DND-41 (cell line): Measurements from ENCODE around the gene NRF1.

Experiments used
- EZH2 ChIP-seq: IDR thresholded peaks from 3 replicates; pipeline ENCODE4 v1.6.1; 2012; ENCODE audit warnings: borderline replicate concordance, low read depth, mild to moderate bottlenecking, moderate library complexity, low read length, inconsistent platforms; ENCODE audit not compliant: severe bottlenecking
- TF ChIP-seq, protein P1 (sequence below): IDR thresholded peaks from 2 replicates; pipeline ENCODE4 v1.5.1; 2012; ENCODE audit warnings: borderline replicate concordance, low read length, moderate library complexity, mild to moderate bottlenecking; ENCODE audit not compliant: poor library complexity, severe bottlenecking; ENCODE audit errors: extremely low read depth

DNA sequence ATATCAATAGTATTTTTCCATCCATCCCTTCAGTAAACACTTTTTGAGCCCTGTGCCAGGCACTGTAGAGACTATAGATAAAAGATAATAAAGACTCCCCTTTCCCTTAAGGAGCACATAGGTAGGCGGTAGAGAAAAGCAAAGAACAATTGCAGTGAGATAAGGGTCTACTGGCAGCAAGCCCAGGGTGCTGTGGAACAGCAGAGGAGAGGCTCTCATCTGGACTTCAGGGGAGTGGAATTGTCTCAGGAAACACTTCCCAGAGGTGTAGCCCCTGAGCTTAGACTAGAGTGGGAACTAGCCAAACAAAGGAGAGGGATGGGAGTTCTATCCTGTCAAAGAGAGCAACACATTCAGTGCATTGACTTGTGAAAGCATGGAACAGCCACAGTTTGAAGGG, 102.0 kb downstream of the NRF1 start:
- TF ChIP-seq, protein P1, sequence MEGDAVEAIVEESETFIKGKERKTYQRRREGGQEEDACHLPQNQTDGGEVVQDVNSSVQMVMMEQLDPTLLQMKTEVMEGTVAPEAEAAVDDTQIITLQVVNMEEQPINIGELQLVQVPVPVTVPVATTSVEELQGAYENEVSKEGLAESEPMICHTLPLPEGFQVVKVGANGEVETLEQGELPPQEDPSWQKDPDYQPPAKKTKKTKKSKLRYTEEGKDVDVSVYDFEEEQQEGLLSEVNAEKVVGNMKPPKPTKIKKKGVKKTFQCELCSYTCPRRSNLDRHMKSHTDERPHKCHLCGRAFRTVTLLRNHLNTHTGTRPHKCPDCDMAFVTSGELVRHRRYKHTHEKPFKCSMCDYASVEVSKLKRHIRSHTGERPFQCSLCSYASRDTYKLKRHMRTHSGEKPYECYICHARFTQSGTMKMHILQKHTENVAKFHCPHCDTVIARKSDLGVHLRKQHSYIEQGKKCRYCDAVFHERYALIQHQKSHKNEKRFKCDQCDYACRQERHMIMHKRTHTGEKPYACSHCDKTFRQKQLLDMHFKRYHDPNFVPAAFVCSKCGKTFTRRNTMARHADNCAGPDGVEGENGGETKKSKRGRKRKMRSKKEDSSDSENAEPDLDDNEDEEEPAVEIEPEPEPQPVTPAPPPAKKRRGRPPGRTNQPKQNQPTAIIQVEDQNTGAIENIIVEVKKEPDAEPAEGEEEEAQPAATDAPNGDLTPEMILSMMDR: no peak
- TF ChIP-seq EZH2: no peak
